Hematopoietic multipotent progenitor cell treated with erythropoietin and hydrocortisone succinate and interleukin-3 and kit ligand, for 15 days (in vitro differentiated cells): ENCODE data around the gene NTRK1.

Experiments used
- DNase-seq: peaks from one replicate; pipeline ENCODE4 v3.0.0-alpha.2; 2015; ENCODE audit warnings: low spot score

The NTRK1 gene

GRCh38 chr1:156860628-156861423 is at the start of gene NTRK1:
TSS of gene NTRK1 (plus strand) at chr1:156860865. CDS start at chr1:156860935, 70 bp downstream.
- DNase-seq, result peak; percentile 51

- DNase-seq, result no peak
Observed at GRCh38 chr1:156811168-156811567, 49.5 kb upstream of the NTRK1 start.

- no peak for DNase-seq
Observed at GRCh38 chr1:156812293-156812990, 48.2 kb upstream of the NTRK1 start.

- no peak for DNase-seq
Observed at GRCh38 chr1:156813298-156813697, 47.4 kb upstream of the NTRK1 start.

GRCh38 chr1:156813750-156814570 is 46.7 kb upstream of the NTRK1 start:
- DNase-seq, result peak; percentile 20

GRCh38 chr1:156814571-156815260 is 45.9 kb upstream of the NTRK1 start:
- no peak for DNase-seq

- no peak for DNase-seq
Observed at GRCh38 chr1:156815307-156815826, 45.3 kb upstream of the NTRK1 start.

- no peak for DNase-seq
Observed at GRCh38 chr1:156815961-156816422, 44.7 kb upstream of the NTRK1 start.

- no peak for DNase-seq
Observed at GRCh38 chr1:156816561-156817328, 43.9 kb upstream of the NTRK1 start, which contains the start of gene SH2D2A. TSS of gene SH2D2A (minus strand) at chr1:156816848. CDS start at chr1:156816708, 140 bp downstream.

GRCh38 chr1:156821801-156822200 is 38.9 kb upstream of the NTRK1 start:
- no peak for DNase-seq

GRCh38 chr1:156822680-156823079 is 38.0 kb upstream of the NTRK1 start:
- no peak for DNase-seq

- DNase-seq, result no peak
Observed at GRCh38 chr1:156823210-156823790, 37.4 kb upstream of the NTRK1 start.

- DNase-seq, result no peak
Observed at GRCh38 chr1:156826630-156827029, 34.0 kb upstream of the NTRK1 start.

- DNase-seq, result no peak
Observed at GRCh38 chr1:156828400-156829124, 32.1 kb upstream of the NTRK1 start.

- DNase-seq, result no peak
Observed at GRCh38 chr1:156832434-156832833, 28.2 kb upstream of the NTRK1 start.

GRCh38 chr1:156833603-156834002 is 27.1 kb upstream of the NTRK1 start:
- no peak for DNase-seq

GRCh38 chr1:156834322-156834721 is 26.3 kb upstream of the NTRK1 start:
- no peak for DNase-seq

GRCh38 chr1:156836041-156836654 is 24.5 kb upstream of the NTRK1 start:
- DNase-seq, result no peak

GRCh38 chr1:156836892-156837291 is 23.8 kb upstream of the NTRK1 start:
- no peak for DNase-seq
